HG03064 (cell line): ENCODE results near the gene CEACAM3.
"Not testable (repeated sequence)": the region's sequence is repeated elsewhere in the genome, so short reads cannot be mapped to it uniquely, and the experiment has no call there.

Experiments
- ATAC-seq: cut with Tn5 transposase; IDR thresholded peaks from one replicate; pipeline ENCODE4 v1.9.1; 2021; ENCODE audit warnings: low read depth; ENCODE audit not compliant: unreplicated experiment

CEACAM3 gene

DNA sequence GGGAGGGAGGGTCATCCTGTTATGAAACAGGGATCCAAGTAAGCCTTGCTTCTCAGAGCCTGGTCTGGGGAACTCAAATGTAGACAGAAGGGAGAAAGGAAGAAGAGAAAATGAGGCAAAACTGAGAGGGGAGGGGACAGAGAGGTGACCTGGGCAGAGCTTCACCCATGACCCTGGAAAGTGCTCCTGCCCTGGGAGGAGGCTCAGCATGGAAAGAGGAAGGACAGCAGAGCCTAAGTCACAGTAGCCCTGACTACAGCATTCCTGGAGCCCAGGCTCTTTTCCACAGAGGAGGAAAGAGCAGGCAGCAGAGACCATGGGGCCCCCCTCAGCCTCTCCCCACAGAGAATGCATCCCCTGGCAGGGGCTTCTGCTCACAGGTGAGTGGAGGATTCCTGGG, at the start of gene CEACAM3:
Gene CEACAM3, plus strand, starts transcription at position 226 of the 400 bp plus-strand sequence. Its CDS starts 91 bp downstream, at position 317.
- ATAC-seq = no peak

GRCh38 chr19:41746593-41747227, 49.7 kb upstream of the CEACAM3 start:
- no peak for ATAC-seq

DNA sequence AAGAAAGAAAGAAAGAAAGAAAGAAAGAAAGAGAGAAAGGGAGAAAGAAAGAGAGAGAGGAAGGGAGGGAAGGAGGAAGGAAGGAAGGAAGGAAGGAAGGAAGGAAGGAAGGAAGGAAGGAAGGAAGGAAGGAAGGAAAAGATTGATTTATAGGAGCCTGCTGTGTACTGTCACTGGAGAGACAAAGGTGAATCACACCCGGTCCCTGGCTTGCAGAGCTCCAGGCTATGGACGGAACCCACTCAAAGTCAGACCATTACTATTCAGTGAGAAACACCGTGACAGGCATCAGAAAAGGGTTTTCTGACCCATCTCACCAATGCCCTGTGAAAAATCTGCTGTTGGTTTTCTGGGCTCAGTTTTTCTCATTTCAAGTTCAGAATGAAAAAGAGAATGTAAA, 48.4 kb upstream of the CEACAM3 start:
- ATAC-seq = no peak

DNA sequence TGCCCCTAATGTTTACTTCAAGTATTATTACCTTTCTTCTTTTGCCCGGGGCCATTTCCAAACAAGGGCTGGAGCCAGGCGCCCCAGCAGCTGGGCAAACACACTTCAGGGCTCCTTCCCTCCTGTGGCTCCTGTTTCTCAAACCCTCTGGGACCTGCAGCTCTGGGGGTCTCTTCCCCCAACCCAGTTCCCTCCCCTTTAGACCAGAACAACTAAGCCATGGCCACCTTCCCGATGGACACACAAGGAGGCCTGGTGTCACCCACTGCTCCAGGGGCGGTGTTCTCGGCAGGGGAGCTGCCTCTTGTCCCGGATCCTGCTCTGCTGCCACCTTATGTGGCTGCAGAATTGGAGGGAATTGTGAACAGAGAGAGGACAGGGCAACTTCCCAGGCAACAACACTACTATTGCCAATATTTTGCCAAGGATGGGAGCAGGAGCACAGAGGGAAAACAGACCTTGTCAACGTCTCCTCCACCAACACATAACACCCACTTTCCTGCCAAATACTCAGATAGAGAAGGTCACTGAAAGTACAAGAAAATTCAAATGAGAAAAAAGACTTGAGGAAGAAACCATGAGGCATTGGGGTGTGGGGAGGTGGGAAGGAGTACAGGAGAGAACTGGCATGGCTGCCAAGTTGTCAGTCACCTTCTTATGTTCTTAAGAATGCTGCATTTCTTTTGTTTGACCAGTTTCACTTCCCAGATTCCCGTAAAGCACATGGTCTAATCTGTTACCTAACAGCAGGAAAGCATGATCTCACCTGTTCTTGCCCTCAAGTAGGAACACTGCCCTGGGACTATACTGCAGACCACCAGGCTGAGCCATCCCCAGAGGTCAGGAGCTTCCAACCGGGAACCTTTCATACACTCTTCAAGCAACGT, 45.9 kb upstream of the CEACAM3 start:
- not testable (repeated sequence) for ATAC-seq

DNA sequence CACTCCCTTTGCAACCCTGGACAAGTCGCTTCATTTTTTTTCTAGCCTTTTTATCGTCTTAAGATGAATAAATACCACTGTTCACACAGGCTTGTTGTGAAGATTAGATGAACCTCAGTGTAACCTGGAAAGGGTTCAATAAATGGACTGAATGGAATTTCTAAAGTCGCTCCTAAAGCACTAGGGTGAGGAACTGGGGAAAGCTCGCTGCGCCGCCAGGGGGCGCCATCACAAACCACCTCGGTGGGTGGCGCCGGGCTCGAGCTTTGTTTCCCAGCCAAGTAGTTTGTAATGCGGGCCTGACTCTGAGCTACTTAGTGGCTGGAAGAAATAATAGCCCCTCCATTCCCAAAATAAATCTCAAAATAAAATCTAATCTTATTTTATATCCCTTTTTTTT, 43.2 kb upstream of the CEACAM3 start:
- no peak for ATAC-seq

DNA sequence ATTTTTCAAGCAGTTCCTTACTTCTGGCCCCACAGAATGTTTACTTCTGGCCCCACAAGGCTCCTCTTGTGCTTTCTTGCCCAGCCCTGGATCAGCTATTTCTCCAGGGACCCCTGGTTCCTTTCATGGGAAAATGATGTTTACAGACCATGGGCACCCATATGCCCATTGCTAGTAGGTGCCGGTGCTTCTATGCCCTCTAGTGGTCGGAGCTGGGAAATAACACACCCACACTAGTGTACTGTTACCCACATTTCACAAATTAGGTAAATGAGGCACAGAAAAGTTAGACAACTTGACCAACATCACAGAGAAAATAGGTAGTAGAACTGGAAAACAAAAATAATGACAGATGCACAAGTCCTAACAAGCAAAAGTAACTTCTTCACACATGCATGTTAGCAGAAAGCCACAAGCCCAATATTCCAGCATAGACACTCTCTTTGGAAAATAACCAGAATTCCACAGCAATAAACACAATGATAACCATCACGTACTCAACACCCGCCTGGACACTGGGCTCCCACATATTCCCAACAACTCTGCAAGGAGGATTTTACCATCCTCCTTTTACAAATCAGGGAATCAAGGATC, 42.4 kb upstream of the CEACAM3 start:
- no peak for ATAC-seq

- ATAC-seq = no peak
Measured at GRCh38 chr19:41755328-41755913, 41.0 kb upstream of the CEACAM3 start, which contains the start of gene CEACAM6. Gene CEACAM6, plus strand, starts transcription at chr19:41755530. Its CDS starts 109 bp downstream, at chr19:41755639.

GRCh38 chr19:41758846-41759245, 37.5 kb upstream of the CEACAM3 start:
- ATAC-seq = no peak

DNA sequence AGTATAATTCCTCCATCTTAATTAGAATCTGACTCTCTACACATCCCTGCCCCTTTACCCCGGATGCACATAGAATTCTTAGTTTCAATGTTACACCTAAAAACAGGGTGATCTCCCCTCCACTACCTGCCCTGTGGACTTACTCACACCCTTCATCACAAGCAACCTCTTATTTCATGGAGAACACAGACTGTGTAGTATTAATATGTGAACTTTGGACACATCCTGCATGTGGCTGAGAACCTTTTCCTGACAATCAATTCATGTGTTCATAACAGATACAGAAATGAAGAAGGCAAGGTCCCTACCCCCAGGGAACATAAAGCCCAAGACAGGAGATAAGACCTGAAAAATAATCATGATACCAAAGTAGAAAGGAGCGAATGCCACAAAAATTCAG, 29.3 kb upstream of the CEACAM3 start:
- no peak for ATAC-seq

DNA sequence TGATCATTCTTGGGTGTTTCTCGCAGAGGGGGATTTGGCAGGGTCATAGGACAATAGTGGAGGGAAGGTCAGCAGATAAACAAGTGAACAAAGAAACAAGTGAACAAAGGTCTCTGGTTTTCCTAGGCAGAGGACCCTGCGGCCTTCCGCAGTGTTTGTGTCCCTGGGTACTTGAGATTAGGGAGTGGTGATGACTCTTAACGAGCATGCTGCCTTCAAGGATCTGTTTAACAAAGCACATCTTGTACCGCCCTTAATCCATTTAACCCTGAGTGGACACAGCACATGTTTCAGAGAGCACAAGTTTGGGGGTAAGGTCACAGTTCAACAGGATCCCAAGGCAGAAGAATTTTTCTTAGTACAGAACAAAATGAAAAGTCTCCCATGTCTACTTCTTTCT, 28.3 kb upstream of the CEACAM3 start:
- not testable (repeated sequence) for ATAC-seq

GRCh38 chr19:41769608-41770007, 26.8 kb upstream of the CEACAM3 start:
- ATAC-seq = no peak

GRCh38 chr19:41771410-41771809, 25.0 kb upstream of the CEACAM3 start:
- no peak for ATAC-seq

DNA sequence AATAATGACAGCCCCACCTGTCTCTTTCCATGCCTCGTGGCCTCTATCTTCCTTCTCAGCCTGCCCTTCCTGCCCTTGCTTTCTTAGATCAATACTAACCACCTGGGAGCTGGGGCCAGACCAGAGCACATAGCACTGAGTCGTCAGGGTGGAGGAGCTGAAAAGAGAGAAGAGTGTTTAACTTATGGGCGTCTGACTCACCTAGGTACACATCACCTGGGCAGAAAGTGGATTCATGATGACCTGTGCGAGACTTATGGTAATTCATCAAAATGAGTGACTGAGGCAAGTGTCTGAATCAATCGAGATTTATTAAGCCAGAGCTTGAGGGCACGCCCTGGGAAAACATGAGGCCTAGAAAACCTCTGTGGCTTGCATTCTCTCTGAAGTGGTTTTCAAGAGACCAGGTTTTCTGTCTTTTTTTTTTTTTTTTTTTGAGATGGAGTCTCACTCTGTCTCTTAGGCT, 21.8 kb upstream of the CEACAM3 start:
- ATAC-seq = no peak

GRCh38 chr19:41776700-41777099, 19.7 kb upstream of the CEACAM3 start:
- no peak for ATAC-seq

DNA sequence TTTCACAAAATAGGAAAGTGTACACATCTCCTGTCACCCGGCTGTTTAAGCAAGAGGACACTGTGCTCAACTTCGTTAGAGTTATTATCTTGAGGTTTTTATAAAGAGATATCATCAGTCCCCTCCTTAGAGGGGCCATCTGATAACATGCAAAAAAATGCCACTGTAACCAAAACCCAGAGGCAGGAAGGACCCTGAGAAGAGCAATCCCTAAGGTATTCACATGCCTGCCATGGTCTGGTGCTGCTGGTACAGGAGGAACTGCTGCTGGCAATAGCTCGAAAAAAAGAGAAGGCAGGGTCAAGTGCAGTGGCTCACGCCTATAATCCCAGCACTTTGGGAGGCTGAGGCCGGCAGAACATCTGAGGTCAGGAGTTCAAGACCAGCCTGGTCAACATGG, 12.8 kb upstream of the CEACAM3 start:
- no peak for ATAC-seq

- ATAC-seq = no peak
Measured at GRCh38 chr19:41784312-41784711, 12.1 kb upstream of the CEACAM3 start.

GRCh38 chr19:41784743-41785142, 11.6 kb upstream of the CEACAM3 start:
- no peak for ATAC-seq

DNA sequence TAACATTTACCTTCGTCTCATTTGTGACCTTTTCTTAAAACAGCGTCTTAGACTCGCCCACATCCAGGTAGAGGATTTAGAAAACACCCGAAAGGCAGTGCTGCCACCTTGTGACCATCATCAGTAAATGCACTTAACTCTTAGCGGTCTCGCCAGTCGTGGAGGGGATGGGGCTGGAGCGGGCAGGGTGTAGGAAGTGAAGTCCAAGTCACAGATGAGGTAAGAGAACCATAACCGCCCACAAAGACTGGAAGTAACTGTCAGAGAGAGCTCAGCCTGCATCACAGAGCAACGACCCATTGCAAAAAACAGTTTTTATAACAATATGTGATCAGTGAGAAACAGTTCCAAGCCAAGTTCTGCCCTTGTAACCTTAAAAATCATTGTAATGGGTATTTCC, 10.7 kb upstream of the CEACAM3 start:
- ATAC-seq = no peak

- no peak for ATAC-seq
Measured at GRCh38 chr19:41787055-41787454, 9.3 kb upstream of the CEACAM3 start.

- ATAC-seq = not testable (repeated sequence)
Measured at GRCh38 chr19:41788518-41788917, 7.9 kb upstream of the CEACAM3 start.

DNA sequence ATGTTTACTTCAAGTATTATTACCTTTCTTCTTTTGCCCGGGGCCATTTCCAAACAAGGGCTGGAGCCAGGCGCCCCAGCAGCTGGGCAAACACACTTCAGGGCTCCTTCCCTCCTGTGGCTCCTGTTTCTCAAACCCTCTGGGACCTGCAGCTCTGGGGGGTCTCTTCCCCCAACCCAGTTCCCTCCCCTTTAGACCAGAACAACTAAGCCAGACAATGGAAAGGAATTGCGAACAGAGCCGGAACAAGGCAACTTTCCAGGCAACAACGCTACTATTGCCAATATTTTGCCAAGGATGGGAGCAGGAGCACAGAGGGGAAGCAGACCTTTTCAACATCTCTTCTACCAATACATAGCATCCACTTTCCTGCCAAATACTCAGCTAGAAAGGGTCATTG, 7.3 kb upstream of the CEACAM3 start:
- ATAC-seq = not testable (repeated sequence)
